ENCODE results near the gene FGF14. TPM values are rescaled to one million over a fixed set of nuclear protein-coding genes. Genes with fewer than 3 reads are reported as not detected.
"Not testable (repeated sequence)": the region's sequence is repeated elsewhere in the genome, so short reads cannot be mapped to it uniquely, and the experiment has no call there.

FGF14 gene
- total RNA-seq, 1 experiment from 2014 or later = not detected

- Histone ChIP-seq H3K4me3 (ENCODE audit: low read length) (no peak overlapping the region), H3K9me2 (replicated peaks; ENCODE audit: insufficient read depth, low read length) (no peaks in the 10 kb centered on the region), H3K27ac (ENCODE audit: low read length) (no peak overlapping the region), H3K9me3 (ENCODE audit: low read length) (no peaks in the 10 kb centered on the region), H3K4me2 (ENCODE audit: low read depth, low read length, poor library complexity, severe bottlenecking) (no peak overlapping the region), H3K79me2 (ENCODE audit: low read length) (no peaks in the 10 kb centered on the region), H4K20me1 (ENCODE audit: insufficient read depth, low read depth, low read length) (no peaks in the 10 kb centered on the region), H3K27me3 (ENCODE audit: low read length) (no peaks in the 10 kb centered on the region), H2AFZ (ENCODE audit: low read length) (no peak overlapping the region), H3K36me3 (ENCODE audit: insufficient read depth, low read length) (no peaks in the 10 kb centered on the region), H3K9ac (ENCODE audit: low read length) (no peak overlapping the region), H3K4me1 (ENCODE audit: low read length) (no peaks in the 10 kb centered on the region)
- DNase-seq = no peak
Observed at GRCh38 chr13:102021777-102022176, 380.1 kb downstream of the FGF14 start.

GRCh38 chr13:102020611-102021216 is 381.1 kb downstream of the FGF14 start:
- Histone ChIP-seq H3K9me2 (replicated peaks; ENCODE audit: insufficient read depth, low read length) (no peaks in the 10 kb centered on the region), H3K9ac (ENCODE audit: low read length) (no peak overlapping the region), H3K4me1 (ENCODE audit: low read length) (no peaks in the 10 kb centered on the region), H3K27ac (ENCODE audit: low read length) (no peak overlapping the region), H3K9me3 (ENCODE audit: low read length) (no peaks in the 10 kb centered on the region), H3K79me2 (ENCODE audit: low read length) (no peaks in the 10 kb centered on the region), H3K36me3 (ENCODE audit: insufficient read depth, low read length) (no peaks in the 10 kb centered on the region), H3K4me2 (ENCODE audit: low read depth, low read length, poor library complexity, severe bottlenecking) (no peak overlapping the region), H3K27me3 (ENCODE audit: low read length) (no peaks in the 10 kb centered on the region), H3K4me3 (ENCODE audit: low read length) (no peak overlapping the region), H4K20me1 (ENCODE audit: insufficient read depth, low read depth, low read length) (no peaks in the 10 kb centered on the region), H2AFZ (ENCODE audit: low read length) (no peak overlapping the region)
- no peak for DNase-seq

DNA sequence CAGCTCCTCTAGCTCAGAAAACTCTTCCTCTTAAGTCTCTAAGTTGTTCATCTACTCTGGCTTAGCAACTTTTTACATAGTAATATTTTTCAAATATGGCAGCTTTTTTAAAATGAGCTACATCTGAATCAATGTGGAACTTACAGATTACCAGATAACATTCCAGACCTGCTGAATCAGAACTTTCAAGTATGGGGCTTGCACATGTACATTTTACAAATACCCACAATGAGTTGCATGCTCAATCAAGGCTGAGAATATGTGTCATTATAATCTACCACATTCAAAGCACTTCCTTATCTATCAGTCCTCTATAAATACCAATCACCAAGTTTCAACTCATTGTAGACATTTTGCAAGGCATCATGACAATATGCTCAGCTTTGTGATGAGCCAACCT is 383.1 kb downstream of the FGF14 start:
- Histone ChIP-seq H3K4me1 (ENCODE audit: low read length) (no peaks in the 10 kb centered on the region), H3K27ac (ENCODE audit: low read length) (no peak overlapping the region), H3K36me3 (ENCODE audit: insufficient read depth, low read length) (no peaks in the 10 kb centered on the region), H3K4me3 (ENCODE audit: low read length) (no peak overlapping the region), H3K27me3 (ENCODE audit: low read length) (no peaks in the 10 kb centered on the region), H3K79me2 (ENCODE audit: low read length) (no peaks in the 10 kb centered on the region), H3K9me3 (ENCODE audit: low read length) (no peaks in the 10 kb centered on the region), H2AFZ (ENCODE audit: low read length) (no peak overlapping the region), H3K9ac (ENCODE audit: low read length) (no peak overlapping the region), H3K9me2 (replicated peaks; ENCODE audit: insufficient read depth, low read length) (no peaks in the 10 kb centered on the region), H4K20me1 (ENCODE audit: insufficient read depth, low read depth, low read length) (no peaks in the 10 kb centered on the region), H3K4me2 (ENCODE audit: low read depth, low read length, poor library complexity, severe bottlenecking) (no peak overlapping the region)
- DNase-seq = no peak

DNA sequence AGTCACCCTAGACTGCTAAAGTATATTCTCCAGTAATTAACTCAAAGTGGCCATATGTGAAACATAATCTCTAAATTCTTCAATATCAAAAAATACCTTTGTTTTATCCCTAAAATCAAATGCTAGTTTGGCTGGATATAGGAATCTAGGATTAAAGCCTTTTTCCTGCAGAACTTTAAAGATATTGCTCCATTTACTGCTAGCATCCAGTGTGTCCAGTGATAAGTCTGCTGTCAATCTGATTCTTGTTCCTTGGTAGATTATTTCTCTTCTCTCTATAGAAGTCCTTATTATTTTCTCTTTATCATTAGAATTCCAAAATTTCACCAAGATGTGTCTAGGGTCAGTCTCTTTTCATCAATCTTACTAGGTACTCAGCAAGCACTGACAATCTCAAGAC is 384.6 kb downstream of the FGF14 start:
- no peak for DNase-seq
- Histone ChIP-seq H3K9me3 (ENCODE audit: low read length) (no peaks in the 10 kb centered on the region), H3K4me1 (ENCODE audit: low read length) (no peaks in the 10 kb centered on the region)

GRCh38 chr13:102012299-102013293 is 389.3 kb downstream of the FGF14 start:
- Histone ChIP-seq H3K27me3 (ENCODE audit: low read length) (no peaks in the 10 kb centered on the region), H3K4me1 (ENCODE audit: low read length) (no peaks in the 10 kb centered on the region), H3K4me2 (ENCODE audit: low read depth, low read length, poor library complexity, severe bottlenecking) (no peak overlapping the region), H2AFZ (ENCODE audit: low read length) (no peak overlapping the region), H3K27ac (ENCODE audit: low read length) (no peak overlapping the region), H3K9me2 (replicated peaks; ENCODE audit: insufficient read depth, low read length) (no peaks in the 10 kb centered on the region), H4K20me1 (ENCODE audit: insufficient read depth, low read depth, low read length) (no peaks in the 10 kb centered on the region), H3K36me3 (ENCODE audit: insufficient read depth, low read length) (no peaks in the 10 kb centered on the region), H3K9me3 (ENCODE audit: low read length) (no peaks in the 10 kb centered on the region), H3K9ac (ENCODE audit: low read length) (no peak overlapping the region), H3K79me2 (ENCODE audit: low read length) (no peaks in the 10 kb centered on the region), H3K4me3 (ENCODE audit: low read length) (no peak overlapping the region)
- no peak for DNase-seq

More for the DNA sequence above, 384.6 kb downstream of the FGF14 start:
- Histone ChIP-seq H3K9ac (ENCODE audit: low read length) (no peak overlapping the region), H4K20me1 (ENCODE audit: insufficient read depth, low read depth, low read length) (no peaks in the 10 kb centered on the region), H3K27ac (ENCODE audit: low read length) (no peak overlapping the region), H3K9me2 (replicated peaks; ENCODE audit: insufficient read depth, low read length) (no peaks in the 10 kb centered on the region), H3K79me2 (ENCODE audit: low read length) (no peaks in the 10 kb centered on the region), H3K27me3 (ENCODE audit: low read length) (no peaks in the 10 kb centered on the region), H3K4me2 (ENCODE audit: low read depth, low read length, poor library complexity, severe bottlenecking) (no peak overlapping the region), H3K36me3 (ENCODE audit: insufficient read depth, low read length) (no peaks in the 10 kb centered on the region), H3K4me3 (ENCODE audit: low read length) (no peak overlapping the region), H2AFZ (ENCODE audit: low read length) (no peak overlapping the region)

DNA sequence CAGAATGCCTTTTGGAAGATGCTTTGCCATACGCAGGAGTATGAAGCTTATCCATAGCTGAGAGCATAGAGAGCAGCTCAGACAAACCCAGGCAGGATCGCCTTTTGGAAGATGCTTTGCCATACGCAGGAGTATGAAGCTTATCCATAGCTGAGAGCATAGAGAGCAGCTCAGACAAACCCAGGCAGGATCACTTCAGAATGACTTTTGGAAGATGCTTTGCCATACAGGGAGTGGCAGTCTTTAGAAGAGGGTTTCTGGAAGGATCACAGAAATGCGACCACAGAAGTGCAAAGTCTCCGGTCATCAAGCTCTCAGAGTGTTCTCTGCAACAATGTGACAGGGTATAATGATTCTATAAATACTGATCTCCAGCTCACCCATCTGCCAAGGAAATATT is 390.4 kb downstream of the FGF14 start:
- not testable (repeated sequence) for H3K27me3 ChIP-seq (ENCODE audit: low read length); H2AFZ ChIP-seq (ENCODE audit: low read length)

DNA sequence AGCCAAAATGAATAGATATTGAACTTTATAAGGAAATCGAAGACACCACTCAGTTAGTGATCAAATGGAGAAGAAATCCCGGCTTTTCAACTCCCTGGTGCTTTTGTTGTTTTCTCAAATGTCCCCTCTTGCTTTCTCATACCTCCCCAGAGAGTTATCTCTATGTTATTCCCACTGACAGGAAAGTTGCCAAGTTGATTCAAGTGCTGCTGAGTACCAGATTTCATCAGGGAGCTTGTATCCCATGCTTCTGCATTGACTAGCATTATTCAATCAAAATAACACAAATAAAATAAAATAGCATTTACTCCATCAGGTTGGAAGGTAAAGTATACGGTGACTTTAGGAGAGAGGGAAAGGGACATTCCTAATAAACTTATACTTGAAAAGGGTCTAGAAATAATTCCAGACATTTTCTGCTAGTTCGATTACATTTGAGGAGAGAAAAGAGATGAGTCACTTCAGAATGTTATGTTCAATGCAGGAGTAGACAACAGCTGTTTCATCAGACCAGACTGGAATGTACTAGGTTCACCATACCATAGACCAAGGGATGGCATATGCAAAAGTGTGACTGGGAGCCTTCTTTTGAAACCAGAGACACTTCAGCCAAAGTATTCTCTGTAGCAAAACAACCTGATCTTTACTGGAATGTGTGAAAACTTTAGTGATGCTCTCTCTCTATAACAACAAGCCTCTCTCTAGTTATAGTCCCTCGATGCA is 397.8 kb downstream of the FGF14 start:
- Histone ChIP-seq H3K4me1 (ENCODE audit: low read length) (no peaks in the 10 kb centered on the region), H3K27ac (ENCODE audit: low read length) (no peak overlapping the region), H3K9me2 (replicated peaks; ENCODE audit: insufficient read depth, low read length) (no peaks in the 10 kb centered on the region), H3K27me3 (ENCODE audit: low read length) (no peaks in the 10 kb centered on the region), H3K9ac (ENCODE audit: low read length) (no peak overlapping the region), H2AFZ (ENCODE audit: low read length) (no peak overlapping the region), H3K36me3 (ENCODE audit: insufficient read depth, low read length) (no peaks in the 10 kb centered on the region), H3K4me3 (ENCODE audit: low read length) (no peak overlapping the region), H3K79me2 (ENCODE audit: low read length) (no peaks in the 10 kb centered on the region), H4K20me1 (ENCODE audit: insufficient read depth, low read depth, low read length) (no peaks in the 10 kb centered on the region), H3K4me2 (ENCODE audit: low read depth, low read length, poor library complexity, severe bottlenecking) (no peak overlapping the region), H3K9me3 (ENCODE audit: low read length) (no peaks in the 10 kb centered on the region)
- DNase-seq = no peak

More for the DNA sequence above, 390.4 kb downstream of the FGF14 start:
- not testable (repeated sequence) for H4K20me1 ChIP-seq (ENCODE audit: insufficient read depth, low read depth, low read length); H3K9me3 ChIP-seq (ENCODE audit: low read length); H3K79me2 ChIP-seq (ENCODE audit: low read length); H3K4me1 ChIP-seq (ENCODE audit: low read length); H3K27ac ChIP-seq (ENCODE audit: low read length); DNase-seq; H3K4me3 ChIP-seq (ENCODE audit: low read length); H3K9me2 ChIP-seq (replicated peaks; ENCODE audit: insufficient read depth, low read length); H3K9ac ChIP-seq (ENCODE audit: low read length); H3K36me3 ChIP-seq (ENCODE audit: insufficient read depth, low read length); H3K4me2 ChIP-seq (ENCODE audit: low read depth, low read length, poor library complexity, severe bottlenecking)

DNA sequence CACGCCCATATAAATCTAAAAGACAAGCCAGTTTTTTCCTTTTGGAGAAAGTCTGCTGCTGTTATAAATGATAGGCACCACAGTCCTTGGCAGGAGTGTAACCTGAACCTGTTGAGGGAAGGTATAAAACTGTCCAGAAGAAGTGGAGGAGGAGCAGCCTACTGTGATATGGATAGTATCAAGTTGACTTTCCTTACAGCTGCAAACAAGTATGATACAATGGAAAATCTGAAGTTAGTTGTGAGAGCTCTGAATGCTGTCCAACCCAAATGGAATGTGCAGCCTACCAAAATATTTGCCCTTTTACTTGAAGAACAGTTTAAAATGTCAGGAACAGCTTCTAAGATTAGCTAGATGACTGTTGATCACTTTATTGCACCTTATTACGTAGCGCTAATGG is 399.6 kb downstream of the FGF14 start:
- Histone ChIP-seq H3K9me3 (ENCODE audit: low read length) (no peaks in the 10 kb centered on the region), H3K9me2 (replicated peaks; ENCODE audit: insufficient read depth, low read length) (no peaks in the 10 kb centered on the region), H4K20me1 (ENCODE audit: insufficient read depth, low read depth, low read length) (no peaks in the 10 kb centered on the region), H3K9ac (ENCODE audit: low read length) (no peak overlapping the region), H2AFZ (ENCODE audit: low read length) (no peak overlapping the region), H3K4me3 (ENCODE audit: low read length) (no peak overlapping the region), H3K4me2 (ENCODE audit: low read depth, low read length, poor library complexity, severe bottlenecking) (no peak overlapping the region), H3K4me1 (ENCODE audit: low read length) (no peaks in the 10 kb centered on the region), H3K27me3 (ENCODE audit: low read length) (no peaks in the 10 kb centered on the region), H3K27ac (ENCODE audit: low read length) (no peak overlapping the region), H3K79me2 (ENCODE audit: low read length) (no peaks in the 10 kb centered on the region), H3K36me3 (ENCODE audit: insufficient read depth, low read length) (no peaks in the 10 kb centered on the region)
- no peak for DNase-seq
